Pancreas (tissue), 10 donors: ENCODE results near the gene DNM2. TPM values are rescaled to one million over a fixed set of nuclear protein-coding genes. Genes with fewer than 3 reads are reported as not detected.
A peak's percentile ranks its signal among the peaks of the same experiment; 100 is the strongest.
"Not testable (repeated sequence)": the region's sequence is repeated elsewhere in the genome, so short reads cannot be mapped to it uniquely, and the experiment has no call there.

Source experiments
- ATAC-seq, 4 donors: fragments of 200-7000 bp; cut with Tn5 transposase; one replicate each; pipeline versions ENCODE4 v1.8.0 to v1.9.1; 2020; ENCODE audit warnings: mild to moderate bottlenecking in 4 of 4, moderate library complexity in 4 of 4
- DNase-seq, 6 donors: peaks; one replicate each; pipeline ENCODE4 v3.0.0-alpha.2; 2020
- FAIRE-seq: peaks from 2 replicates; lab custom pipeline; 2012; peaks lifted over from hg19 to GRCh38; lab: Jason Lieb, UNC
- H3K27ac ChIP-seq, 4 donors: fragments of 200-600 bp; sonication (generic); 1 replicate in 3 of 4; 2 replicates in 1 of 4; pipeline versions ENCODE4 v1.5.0 to v1.8.0; 2020
- H3K27me3 ChIP-seq, 4 donors: fragments of 200-600 bp; one replicate each; pipeline ENCODE4 v1.8.0; 2021
- H3K36me3 ChIP-seq, 3 donors: fragments of 200-600 bp; sonication (generic) in 1 of 3; one replicate each; pipeline versions ENCODE4 v1.5.0 to v1.8.0; 2020 to 2021
- H3K4me1 ChIP-seq, 3 donors: fragments of 200-600 bp; one replicate each; pipeline ENCODE4 v1.8.0; 2021
- H3K4me3 ChIP-seq, 4 donors: fragments of 200-600 bp; sonication (generic) in 2 of 4; one replicate each; pipeline versions ENCODE4 v1.5.0 to v1.8.0; 2020 to 2021
- H3K9me3 ChIP-seq, 4 donors: fragments of 200-600 bp; one replicate each; pipeline ENCODE4 v1.8.0; 2021
- CTCF ChIP-seq, 4 donors: fragments of 200-600 bp; sonication (generic) in 3 of 4; IDR thresholded peaks; one replicate each; pipeline versions ENCODE4 v1.5.0 to v1.8.0; 2021; ENCODE audit warnings: antibody characterized with exemption in 4 of 4
- WGBS, 2 donors: extraction: QIAGEN DNeasy Blood & Tissue Kit; methylation state at CpG; one replicate each; pipeline ENCODE4 v1.1.7; 2013; 5-methylcytosine and 5-hydroxymethylcytosine counted together
- intact Hi-C, 3 donors: fragments of 100-400 bp; cut with DNase I; formaldehyde crosslinking; loops; one replicate each; pipeline versions ENCODE4 v1.11.1 to v1.14.2; 2022
- polyA plus RNA-seq, 2 donors: library from polyadenylated mRNA; stranded (reverse); fragments of 200-250 nt; gene quantifications; one replicate each; pipeline ENCODE4 v1.2.3, GENCODE V29; 2013
- total RNA-seq, 6 donors: library from RNA; stranded (reverse); fragmentation: NEBNext Ultra II Directional in 4 of 6; extraction: Animal tissue kit (Norgen Biotek cat#: 25700) in 4 of 6; gene quantifications; one replicate each; pipeline versions ENCODE4 v1.2.1 to v1.2.4, GENCODE V29; 2021 to 2023
- donor health status: healthy with polysubstance abuse.
- donor health status: DM: no; HTN: no; CAD: no; lungs with moderate emphysema.
- donor health status: DM: no; HTN: no; CAD: no.
- donor health status: control.
- donor health status: control.
- donor health status: Bipolar disorder and iron deficiency.
- donor health status: DM: yes; HTN: yes; CAD: no.
- donor health status: DM: no; HTN: no; CAD: no.
- donor health status: DM: no; HTN: no; CAD: no.
- donor health status: DM: yes; HTN: yes; CAD: no.

DNM2 gene
- total and polyA plus RNA-seq, 8 donors: 52.5 to 115 (median 88.6) TPM

- ATAC-seq (peak in 2 of 4 donors; percentile 0), FAIRE-seq (no peak), DNase-seq (peak; percentile 58 to 88 (median 75))
- H3K27me3 ChIP-seq: no peaks in the 10 kb centered on the region
- intact Hi-C loops: no loop called here
- H3K27ac ChIP-seq: peak overlapping the region in 2 of 4 donors; percentile 51 to 52
- TF ChIP-seq CTCF (IDR thresholded peaks at IDR 0.05): no peak
- H3K4me3 ChIP-seq: peak overlapping the region; percentile 57 to 82 (median 75)
- WGBS, 2 donors: 1% methylated on average over 53 to 89 of the region's 90 CpGs
- peaks cover 0 to 16% (median 0%) of the 10 kb centered on the region in 3 donors for H3K4me1 ChIP-seq
- H3K9me3 ChIP-seq: no peaks in the 10 kb centered on the region
- no peaks in the 10 kb centered on the region for H3K36me3 ChIP-seq
These were observed 154.0 kb downstream of the DNM2 start for GRCh38 chr19:10871711-10872545.

- DNase-seq: no peak
These were observed 154.7 kb downstream of the DNM2 start for GRCh38 chr19:10872546-10873107.

GRCh38 chr19:10874024-10874423 lies 156.1 kb downstream of the DNM2 start:
- Histone ChIP-seq H3K4me1 (peaks cover 0 to 22% (median 0%) of the 10 kb centered on the region in 3 donors), H3K36me3 (no peaks in the 10 kb centered on the region), H3K27me3 (no peaks in the 10 kb centered on the region), H3K27ac (no peak overlapping the region), H3K4me3 (no peak overlapping the region), H3K9me3 (no peaks in the 10 kb centered on the region)
- DNase-seq: no peak
- FAIRE-seq: no peak
- 95 to 96% methylated on average over 1 of the region's 1 CpG for WGBS, 2 donors
- ATAC-seq: no peak
- no peak for TF ChIP-seq CTCF (IDR thresholded peaks at IDR 0.05)
- intact Hi-C loops: no loop called here

More at GRCh38 chr19:10872546-10873107, 154.7 kb downstream of the DNM2 start:
- H3K4me1 ChIP-seq: peaks cover 0 to 22% (median 0%) of the 10 kb centered on the region in 3 donors
- ATAC-seq (no peak), FAIRE-seq (no peak)
- no peak overlapping the region for H3K27ac ChIP-seq
- H3K27me3 ChIP-seq: no peaks in the 10 kb centered on the region
- intact Hi-C loops: no loop called here
- no peaks in the 10 kb centered on the region for H3K9me3 ChIP-seq
- no peak for TF ChIP-seq CTCF (IDR thresholded peaks at IDR 0.05)
- H3K4me3 ChIP-seq: peak overlapping the region; percentile 57 to 82 (median 75)
- WGBS, 2 donors: 12 to 13% methylated on average over 16 of the region's 16 CpGs
- H3K36me3 ChIP-seq: no peaks in the 10 kb centered on the region

- no peak overlapping the region for H3K4me3 ChIP-seq
- TF ChIP-seq CTCF (IDR thresholded peaks at IDR 0.05): no peak
- DNase-seq (peak in 2 of 6 donors; percentile 37 to 68), FAIRE-seq (no peak), ATAC-seq (peak in 3 of 4 donors; percentile 34 to 40 (median 36))
- H3K4me1 ChIP-seq: peaks cover 0 to 29% (median 0%) of the 10 kb centered on the region in 3 donors
- no peaks in the 10 kb centered on the region for H3K9me3 ChIP-seq
- WGBS, 2 donors: 67 to 68% methylated on average over 10 of the region's 10 CpGs
- H3K27me3 ChIP-seq: no peaks in the 10 kb centered on the region
- peak overlapping the region in 2 of 4 donors; percentile 2 to 6 for H3K27ac ChIP-seq
- intact Hi-C loops: no loop called here
- no peaks in the 10 kb centered on the region for H3K36me3 ChIP-seq
These were observed 158.8 kb downstream of the DNM2 start for GRCh38 chr19:10876459-10877240.

- DNase-seq, H3K4me3 ChIP-seq, intact Hi-C loops, ATAC-seq, H3K9me3 ChIP-seq, FAIRE-seq, H3K27me3 ChIP-seq, H3K36me3 ChIP-seq: not testable (repeated sequence)
- peak overlapping the region in 1 of 4 donors; percentile 2 for H3K27ac ChIP-seq
- WGBS, 2 donors: 95 to 98% methylated on average over 9 of the region's 9 CpGs
- peaks cover 0 to 28% (median 0%) of the 10 kb centered on the region in 3 donors for H3K4me1 ChIP-seq
These were observed 159.7 kb downstream of the DNM2 start for GRCh38 chr19:10877608-10878007.
